GM19193 (cell line): ENCODE measurements around the gene PLEKHS1.

Experiments
- POLR2A ChIP-seq: IDR thresholded peaks from 4 replicates; pipeline ENCODE4 v1.6.1; 2011; ENCODE audit not compliant: insufficient read depth, insufficient read length; ENCODE audit errors: extremely low read depth

The PLEKHS1 gene

DNA sequence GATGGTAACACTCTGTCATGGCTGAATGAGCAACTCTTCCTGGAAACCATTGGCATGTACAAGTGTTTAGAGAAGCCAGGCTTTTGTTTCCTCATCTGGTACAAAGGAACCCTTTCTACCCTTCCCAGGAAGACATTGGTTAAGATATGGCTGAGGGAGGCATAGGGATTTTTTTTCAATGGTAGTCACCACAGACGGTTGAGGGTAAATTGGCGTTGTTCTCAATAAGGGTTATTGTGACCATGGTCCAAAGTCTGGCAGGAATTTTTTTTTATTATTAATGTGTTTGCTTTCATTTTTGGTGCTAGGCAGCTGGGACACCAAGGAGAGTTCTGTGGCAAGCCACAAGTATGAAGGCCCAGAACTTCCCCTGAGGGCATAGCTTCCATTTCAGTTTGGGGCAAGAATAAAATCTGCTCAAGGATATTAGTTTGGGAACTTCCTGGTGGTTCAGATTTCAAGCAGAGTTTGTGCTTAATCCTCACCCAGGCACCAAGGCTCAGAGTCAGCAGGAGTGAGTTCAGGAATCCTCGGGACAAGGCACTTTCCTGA, at the start of gene PLEKHS1:
Gene PLEKHS1, plus strand, starts transcription at position 502 of the 552 bp plus-strand sequence. CDS start 3,596 bp downstream, outside the sequence.
- TF ChIP-seq POLR2A: no peak

DNA sequence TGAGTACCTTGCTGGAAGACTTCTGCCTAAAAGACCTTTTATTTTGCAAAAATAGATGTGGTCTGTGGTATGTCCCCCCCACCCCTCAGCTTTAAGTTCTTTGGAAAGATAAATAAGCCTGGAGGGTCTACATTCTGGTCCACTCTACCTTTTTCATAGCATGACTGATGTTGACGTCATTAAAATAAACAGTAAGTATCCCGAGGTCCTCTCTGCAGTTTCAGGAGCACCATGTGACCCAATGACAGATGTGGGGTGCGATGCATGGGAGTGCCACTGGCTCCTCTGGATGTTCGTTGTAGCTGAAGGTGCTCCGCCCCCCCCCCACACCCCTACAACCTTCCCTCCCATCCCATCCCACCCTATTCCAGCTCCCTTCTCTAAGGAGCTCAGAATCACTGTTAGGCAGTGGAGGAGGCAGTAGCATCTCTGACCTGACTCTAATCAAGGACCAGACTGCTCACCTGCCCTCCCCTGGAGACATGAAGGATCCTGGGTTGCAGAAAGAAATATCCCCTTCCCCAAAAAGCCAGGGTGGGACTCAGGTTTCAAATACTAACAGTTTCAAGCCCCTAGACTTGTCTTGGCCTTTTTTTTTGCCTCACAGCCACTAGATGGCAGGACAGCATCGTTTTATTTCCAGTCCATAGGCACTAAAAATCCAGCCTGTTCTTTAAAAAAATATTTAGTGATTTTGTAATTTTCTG, 46.7 kb upstream of the PLEKHS1 start:
- TF ChIP-seq POLR2A: no peak

DNA sequence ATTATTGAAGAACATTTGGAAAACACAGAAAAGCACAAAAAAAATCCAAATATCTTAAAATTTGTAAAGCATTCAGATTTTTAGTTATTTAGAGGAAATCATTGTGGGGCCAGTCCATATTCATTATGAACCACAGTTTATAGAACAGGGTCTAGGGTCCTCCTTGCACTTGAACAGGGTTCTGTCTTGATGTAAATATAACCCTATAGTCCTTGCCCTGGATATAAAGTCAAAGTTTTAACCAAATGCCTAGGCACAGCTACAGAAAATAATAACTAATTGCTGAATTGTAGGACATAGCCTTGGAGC, 46.2 kb upstream of the PLEKHS1 start:
- no peak for TF ChIP-seq POLR2A

DNA sequence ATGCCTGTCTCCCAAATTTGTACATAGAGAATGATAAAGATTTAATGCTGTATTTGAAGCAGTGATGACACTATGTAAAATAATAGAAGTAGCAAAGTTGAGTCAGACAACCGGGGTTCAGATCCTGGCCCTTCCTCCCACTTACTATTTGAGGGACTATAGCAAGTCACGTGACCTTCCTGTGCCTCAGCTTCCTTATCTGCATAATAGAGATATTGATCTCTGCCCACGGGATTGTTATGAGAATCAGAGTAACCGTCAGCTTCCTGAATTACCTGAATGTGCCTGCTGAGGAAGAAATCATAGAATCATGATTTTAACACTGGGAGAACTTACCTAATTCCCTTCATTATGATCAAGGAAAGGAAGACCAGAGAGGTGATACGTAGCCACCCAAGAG, 44.9 kb upstream of the PLEKHS1 start:
- TF ChIP-seq POLR2A: no peak

DNA sequence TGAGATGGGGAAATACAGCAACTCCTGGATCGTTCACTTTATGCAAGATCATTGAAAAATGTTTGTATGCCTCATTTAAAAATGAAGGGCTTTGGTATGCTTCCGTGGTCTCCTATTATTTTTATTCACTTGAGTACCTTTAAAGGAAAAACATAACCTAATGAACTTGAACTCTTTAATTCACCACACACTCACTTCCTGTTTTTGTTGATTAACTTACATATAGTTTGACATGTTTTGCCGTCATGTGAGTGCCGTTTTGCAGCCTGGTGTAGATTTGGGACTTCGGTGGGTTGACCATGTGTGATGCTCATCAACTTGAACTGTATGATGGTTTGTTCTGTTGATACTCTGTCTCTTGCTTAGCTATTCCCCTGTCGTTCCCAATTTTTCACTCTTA, 42.8 kb upstream of the PLEKHS1 start:
- no peak for TF ChIP-seq POLR2A

DNA sequence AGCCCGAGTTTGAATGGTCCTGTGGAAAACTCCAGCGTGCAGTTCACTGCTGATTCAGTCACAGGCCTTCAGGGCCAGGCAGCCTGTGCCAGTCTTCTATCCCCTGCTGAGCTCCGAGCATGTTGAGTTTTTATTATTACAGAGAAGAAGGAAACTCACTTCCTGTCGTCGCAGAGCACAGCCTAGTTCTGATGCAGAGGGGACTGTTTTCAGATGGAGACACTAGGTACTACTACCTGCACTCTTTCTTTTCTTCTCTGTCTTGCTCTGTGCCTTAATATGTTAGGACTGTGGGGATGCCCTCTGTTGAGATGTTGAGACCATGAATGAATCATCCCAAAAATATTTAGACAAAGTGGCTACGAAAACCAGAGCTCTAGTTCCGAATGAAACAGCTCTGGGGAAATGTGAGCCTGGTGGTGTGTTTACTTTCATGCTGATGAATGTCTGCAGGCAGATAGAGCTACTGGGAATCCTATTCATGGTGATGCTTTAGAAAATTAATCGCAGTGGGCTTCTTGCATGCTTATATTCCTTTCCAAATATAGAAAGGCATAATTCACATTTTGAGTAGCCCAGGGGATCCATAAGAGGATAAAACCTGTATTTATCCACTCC, 42.2 kb upstream of the PLEKHS1 start:
- TF ChIP-seq POLR2A: no peak

DNA sequence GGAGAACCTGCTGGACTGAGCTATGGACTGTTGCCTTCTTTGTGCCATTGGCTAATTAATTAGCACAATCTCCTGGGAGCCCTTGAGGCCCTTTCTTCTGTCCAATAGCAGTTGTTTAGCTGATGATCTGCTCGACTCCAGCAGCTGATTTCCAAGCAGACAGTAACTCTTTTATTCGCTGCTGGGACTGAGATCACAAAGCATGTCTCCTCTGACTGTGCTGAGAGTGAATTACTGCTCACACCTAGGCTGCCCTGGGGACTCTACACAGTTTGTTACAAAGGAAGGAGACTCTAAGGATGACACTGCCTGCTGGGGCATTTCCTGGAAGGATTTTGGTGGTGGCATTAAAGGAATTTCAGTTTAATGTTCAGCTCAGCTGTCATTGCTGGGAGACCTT, 40.3 kb upstream of the PLEKHS1 start:
- no peak for TF ChIP-seq POLR2A

DNA sequence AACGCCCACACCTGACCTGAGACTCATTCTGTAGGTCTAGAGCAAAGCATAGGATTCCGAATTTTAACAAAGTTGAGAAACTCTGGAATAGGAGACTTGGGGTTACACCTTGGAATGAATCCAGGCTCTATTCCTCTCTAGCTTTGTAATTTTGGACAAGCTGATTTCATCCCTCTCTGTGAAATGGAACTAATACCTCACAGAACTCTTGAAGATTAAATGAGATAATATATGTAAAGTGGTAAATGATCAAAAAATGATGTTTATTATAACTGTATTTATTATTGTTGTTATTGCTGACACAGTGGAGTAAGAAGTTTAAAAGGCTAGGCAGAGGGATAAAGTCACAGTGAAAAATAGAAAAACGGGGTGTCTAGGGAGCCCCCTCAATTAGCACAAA, 39.5 kb upstream of the PLEKHS1 start:
- no peak for TF ChIP-seq POLR2A

DNA sequence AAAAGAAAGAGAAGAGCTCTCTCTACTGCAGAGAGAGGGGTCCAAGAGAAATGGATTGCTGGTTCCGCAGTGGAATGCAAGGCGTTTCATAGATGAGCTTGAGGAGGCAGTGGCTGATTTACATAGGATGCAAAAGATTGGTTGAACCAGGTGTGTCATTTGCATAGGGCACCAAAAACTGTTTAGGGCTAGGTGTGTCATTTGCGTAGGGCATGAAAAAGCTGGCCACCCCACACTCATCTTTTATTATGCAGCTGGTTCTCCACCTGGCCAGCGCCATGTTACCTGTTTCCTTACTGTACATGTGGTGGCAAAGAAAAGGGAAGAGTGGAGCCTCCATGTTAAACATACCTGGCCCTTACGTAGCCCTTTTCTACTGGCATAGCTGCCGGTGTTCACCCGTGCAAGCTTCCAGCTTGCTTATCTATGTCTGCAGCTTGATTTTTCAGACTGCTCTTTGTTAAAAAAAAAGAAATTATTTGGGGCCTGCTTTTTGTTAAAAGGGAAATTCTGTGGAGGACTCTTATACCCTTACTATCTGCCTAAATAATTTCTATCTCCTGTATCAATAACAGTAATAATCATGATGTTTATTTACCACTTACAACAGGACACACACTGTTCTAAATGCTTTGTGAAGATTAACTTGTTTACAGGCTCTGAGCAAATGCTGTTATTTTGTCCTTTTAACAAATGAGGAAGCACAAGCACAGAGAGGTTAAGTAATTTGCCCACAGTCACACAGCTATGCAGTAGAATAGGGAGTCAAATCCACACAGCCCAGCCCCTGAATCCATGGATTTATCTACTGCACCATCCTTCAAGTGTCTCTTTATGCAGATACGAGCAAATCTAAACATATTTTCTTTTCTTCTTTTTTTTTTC, 38.5 kb upstream of the PLEKHS1 start:
- no peak for TF ChIP-seq POLR2A

DNA sequence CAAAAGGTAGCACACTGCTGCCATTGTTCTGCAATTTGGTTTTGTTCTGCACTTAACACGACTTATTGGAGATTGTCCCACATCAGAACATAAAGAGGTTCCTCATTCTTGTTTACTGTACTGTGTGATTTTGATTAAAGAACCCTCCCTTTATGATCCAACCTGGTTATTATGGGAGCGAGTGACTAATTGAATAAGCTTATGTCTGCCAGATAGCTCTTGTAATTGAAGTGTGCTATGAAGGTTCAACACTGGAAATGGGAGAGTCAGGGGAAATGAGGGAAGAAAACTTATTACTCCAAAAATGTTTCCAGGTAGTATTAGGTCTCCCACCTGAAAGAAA, 37.9 kb upstream of the PLEKHS1 start:
- TF ChIP-seq POLR2A: no peak

DNA sequence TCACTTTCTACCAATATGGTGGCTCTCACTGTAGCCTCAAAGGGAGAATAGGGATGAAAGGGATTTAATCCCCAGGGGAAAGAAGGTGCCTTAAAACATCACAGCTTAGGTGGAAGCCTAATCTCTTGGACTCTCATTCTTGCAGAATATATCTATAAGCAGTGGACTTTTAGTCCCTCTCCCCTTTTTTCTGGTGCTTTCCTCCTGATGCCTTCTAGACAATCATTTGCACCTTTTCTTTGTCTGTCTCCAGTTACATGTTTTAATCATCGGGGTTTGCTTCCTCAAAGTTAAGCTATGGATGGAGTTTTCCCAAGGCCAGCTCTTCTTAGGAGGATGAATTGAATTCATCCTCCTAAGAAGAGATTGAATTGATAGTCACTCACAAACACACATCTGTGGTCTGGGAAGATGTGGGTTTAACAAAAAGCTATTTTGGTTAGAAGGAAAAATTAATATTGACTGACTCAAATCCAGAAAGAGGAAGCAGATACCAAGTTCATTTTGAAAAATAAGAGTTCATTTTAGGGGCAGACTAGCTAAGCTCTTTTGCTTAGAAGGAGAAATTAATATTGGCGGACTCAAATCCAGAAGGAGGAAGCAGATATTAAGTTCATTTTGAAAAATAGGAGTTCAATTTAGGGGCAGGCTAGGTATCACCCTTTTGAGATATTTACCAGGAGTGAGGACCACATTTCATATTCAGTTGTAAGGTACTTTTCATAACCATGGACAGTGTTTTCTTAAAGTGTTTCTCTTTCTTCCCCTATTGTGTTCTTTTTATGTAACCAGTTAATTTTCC, 35.2 kb upstream of the PLEKHS1 start:
- TF ChIP-seq POLR2A: no peak

DNA sequence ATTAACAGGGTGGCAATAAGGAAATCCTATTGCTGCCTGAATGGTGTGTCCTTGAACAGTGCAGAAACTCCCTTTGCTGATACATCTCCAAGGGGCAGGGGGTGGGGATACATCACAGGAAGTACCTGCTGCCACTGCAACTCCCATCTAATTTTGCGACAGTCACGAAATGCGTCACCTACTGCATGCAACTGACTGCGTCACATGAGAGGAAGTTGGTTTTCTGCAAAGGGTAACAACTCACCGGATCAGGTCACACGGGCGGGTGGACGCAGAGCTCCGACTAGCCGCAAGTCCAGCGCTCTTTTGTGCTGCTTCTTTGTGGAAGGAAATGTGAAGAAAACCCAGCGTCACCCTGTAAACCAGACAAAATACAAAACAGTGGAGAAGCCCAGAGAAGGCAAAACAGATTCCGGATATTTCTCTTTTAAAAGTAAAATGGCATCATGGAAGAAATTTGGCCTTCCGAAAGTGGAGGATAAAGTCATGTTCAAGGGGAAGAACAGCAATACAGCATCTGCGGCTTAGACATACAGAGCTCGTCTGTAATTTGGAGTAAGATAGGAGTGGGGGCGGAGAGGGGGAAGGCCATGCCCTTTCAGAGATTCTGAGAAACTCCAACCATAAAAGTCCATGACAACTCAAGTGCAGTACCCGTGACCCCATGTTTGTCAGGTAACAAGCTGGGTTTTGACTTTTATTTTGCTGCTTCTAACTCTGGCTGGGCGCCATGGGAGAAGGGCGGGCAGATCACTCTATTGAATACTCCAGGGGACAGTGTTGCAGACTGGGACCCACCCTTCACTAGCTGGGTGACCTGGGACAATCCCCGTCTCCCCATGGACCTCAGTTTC, 32.3 kb upstream of the PLEKHS1 start:
- TF ChIP-seq POLR2A: no peak

DNA sequence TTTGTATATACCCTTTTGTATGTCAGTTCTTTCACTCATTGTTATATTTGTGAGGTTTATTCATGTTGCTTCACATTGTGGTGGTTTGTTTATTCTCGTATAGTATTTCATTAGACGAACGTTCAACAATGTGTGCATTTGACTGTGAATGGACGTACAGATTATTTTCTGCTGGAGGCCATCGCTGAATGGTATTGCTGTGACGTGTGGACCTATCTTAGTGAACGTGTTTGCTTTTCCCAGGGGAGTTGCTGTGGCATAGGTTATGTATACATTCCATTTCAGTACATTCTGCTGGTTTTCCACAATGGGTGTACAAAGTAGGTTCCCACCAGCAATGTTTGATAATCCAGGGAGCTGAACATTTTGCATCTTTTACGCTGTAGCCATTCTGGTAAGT, 31.1 kb upstream of the PLEKHS1 start:
- no peak for TF ChIP-seq POLR2A
